GM18505 (cell line): ENCODE data around the gene HSPG2.

Experiments
- ATAC-seq: cut with Tn5 transposase; IDR thresholded peaks from one replicate; pipeline ENCODE4 v1.9.1; 2021; ENCODE audit not compliant: unreplicated experiment
- POLR2A ChIP-seq: IDR thresholded peaks from 4 replicates; pipeline ENCODE4 v1.6.1; 2011; ENCODE audit warnings: borderline replicate concordance; ENCODE audit not compliant: insufficient read depth, insufficient read length; ENCODE audit errors: extremely low read depth

HSPG2 gene

GRCh38 chr1:21873174-21873573, 63.9 kb downstream of the HSPG2 start:
- TF ChIP-seq POLR2A: no peak
- ATAC-seq: no peak

- no peak for ATAC-seq
- no peak for TF ChIP-seq POLR2A
Measured at GRCh38 chr1:21872445-21873079, 64.5 kb downstream of the HSPG2 start.

- no peak for TF ChIP-seq POLR2A
Measured at GRCh38 chr1:21871943-21872342, 65.2 kb downstream of the HSPG2 start.

GRCh38 chr1:21870611-21871010, 66.5 kb downstream of the HSPG2 start:
- ATAC-seq: no peak
- TF ChIP-seq POLR2A: no peak

More at GRCh38 chr1:21871943-21872342, 65.2 kb downstream of the HSPG2 start:
- no peak for ATAC-seq

GRCh38 chr1:21869620-21870121, 67.4 kb downstream of the HSPG2 start:
- no peak for ATAC-seq
- no peak for TF ChIP-seq POLR2A

GRCh38 chr1:21868941-21869454, 68.1 kb downstream of the HSPG2 start:
- ATAC-seq: no peak
- TF ChIP-seq POLR2A: no peak

GRCh38 chr1:21868482-21868881, 68.6 kb downstream of the HSPG2 start:
- TF ChIP-seq POLR2A: no peak
- ATAC-seq: no peak

GRCh38 chr1:21867451-21867996, 69.6 kb downstream of the HSPG2 start:
- TF ChIP-seq POLR2A: no peak
- no peak for ATAC-seq

GRCh38 chr1:21866707-21867043, 70.4 kb downstream of the HSPG2 start:
- no peak for TF ChIP-seq POLR2A

GRCh38 chr1:21865943-21866706, 71.0 kb downstream of the HSPG2 start:
- no peak for TF ChIP-seq POLR2A
- ATAC-seq: peak; percentile 59

More at GRCh38 chr1:21866707-21867043, 70.4 kb downstream of the HSPG2 start:
- no peak for ATAC-seq

GRCh38 chr1:21865609-21865942, 71.5 kb downstream of the HSPG2 start:
- no peak for TF ChIP-seq POLR2A
- ATAC-seq: peak; percentile 12

GRCh38 chr1:21864730-21865129, 72.4 kb downstream of the HSPG2 start:
- TF ChIP-seq POLR2A: no peak
- ATAC-seq: no peak

GRCh38 chr1:21863981-21864380, 73.1 kb downstream of the HSPG2 start:
- no peak for TF ChIP-seq POLR2A
- ATAC-seq: no peak
